ENCODE results near the gene RAD1. TPM values are rescaled to one million over a fixed set of nuclear protein-coding genes. Genes with fewer than 3 reads are reported as not detected.

The RAD1 gene
- polyA plus RNA-seq, 1 donor (not counting 4 experiments of a cell fraction or from before 2014, with no cell fraction given): 23.1 TPM

GRCh38 chr5:34928267-34928666 lies 13.0 kb upstream of the RAD1 start:
- dilution Hi-C loops (cut with MboI; ENCODE audit: extremely low pct_ligation_motif_present, low sequenced_read_pairs): no loop called here
- FAIRE-seq (no peak), DNase-seq (ENCODE audit: low read depth, low spot score) (no peak)
- TF ChIP-seq EZH2 (IDR thresholded peaks at IDR 0.05; ENCODE audit: low read length) (no peak), CTCF (optimal IDR thresholded peaks at IDR 0.05 in 1 of 3, IDR thresholded peaks at IDR 0.05 in 1 of 3, conservative IDR thresholded peaks at IDR 0.05 in 1 of 3; ENCODE audit: extremely low read depth in 1 of 3, insufficient read depth in 2 of 3, low read length in 3 of 3) (no peak)
- Histone ChIP-seq H3K9me1 (ENCODE audit: control insufficient read depth, extremely low read depth, insufficient read depth, low read length) (no peaks in the 10 kb centered on the region), H3K4me3 (ENCODE audit: control insufficient read depth in 2 of 3, extremely low read depth in 1 of 3, insufficient read depth in 2 of 3, low read depth in 1 of 3, low read length in 3 of 3) (no peak overlapping the region), H3K36me3 (ENCODE audit: control insufficient read depth in 2 of 2, extremely low read depth in 1 of 2, insufficient read depth in 2 of 2, low read length in 2 of 2) (peaks cover 3 to 4% of the 10 kb centered on the region in 2 experiments), H3K9me3 (ENCODE audit: control insufficient read depth, low read depth, low read length) (no peaks in the 10 kb centered on the region), H4K20me1 (ENCODE audit: control insufficient read depth, extremely low read depth, insufficient read depth, low read length) (no peaks in the 10 kb centered on the region), H2AFZ (ENCODE audit: control insufficient read depth, low read length) (no peak overlapping the region), H3K79me2 (ENCODE audit: control insufficient read depth, insufficient read depth, low read length) (peaks cover 38% of the 10 kb centered on the region), H3K4me1 (ENCODE audit: control insufficient read depth, extremely low read depth, insufficient read depth, low read length) (peaks cover 28% of the 10 kb centered on the region), H3K27ac (ENCODE audit: control insufficient read depth, insufficient read depth, low read length) (no peak overlapping the region), H3K27me3 (ENCODE audit: control insufficient read depth, extremely low read depth, insufficient read depth, low read length) (no peaks in the 10 kb centered on the region), H3K4me2 (ENCODE audit: control insufficient read depth, extremely low read depth, insufficient read depth, low read depth, low read length) (no peak overlapping the region), H3K9ac (ENCODE audit: control insufficient read depth, extremely low read depth, insufficient read depth, low read length) (no peak overlapping the region)

GRCh38 chr5:34927785-34928184 lies 12.5 kb upstream of the RAD1 start:
- Histone ChIP-seq H2AFZ (ENCODE audit: control insufficient read depth, low read length) (no peak overlapping the region), H3K27ac (ENCODE audit: control insufficient read depth, insufficient read depth, low read length) (no peak overlapping the region), H3K4me2 (ENCODE audit: control insufficient read depth, extremely low read depth, insufficient read depth, low read depth, low read length) (no peak overlapping the region), H3K27me3 (ENCODE audit: control insufficient read depth, extremely low read depth, insufficient read depth, low read length) (no peaks in the 10 kb centered on the region), H3K4me1 (ENCODE audit: control insufficient read depth, extremely low read depth, insufficient read depth, low read length) (peaks cover 28% of the 10 kb centered on the region), H3K9ac (ENCODE audit: control insufficient read depth, extremely low read depth, insufficient read depth, low read length) (no peak overlapping the region), H4K20me1 (ENCODE audit: control insufficient read depth, extremely low read depth, insufficient read depth, low read length) (no peaks in the 10 kb centered on the region), H3K4me3 (ENCODE audit: control insufficient read depth in 2 of 3, extremely low read depth in 1 of 3, insufficient read depth in 2 of 3, low read depth in 1 of 3, low read length in 3 of 3) (no peak overlapping the region), H3K79me2 (ENCODE audit: control insufficient read depth, insufficient read depth, low read length) (peaks cover 34% of the 10 kb centered on the region), H3K9me1 (ENCODE audit: control insufficient read depth, extremely low read depth, insufficient read depth, low read length) (no peaks in the 10 kb centered on the region), H3K36me3 (ENCODE audit: control insufficient read depth in 2 of 2, extremely low read depth in 1 of 2, insufficient read depth in 2 of 2, low read length in 2 of 2) (peaks cover 3 to 5% of the 10 kb centered on the region in 2 experiments), H3K9me3 (ENCODE audit: control insufficient read depth, low read depth, low read length) (no peaks in the 10 kb centered on the region)
- dilution Hi-C loops (cut with MboI; ENCODE audit: extremely low pct_ligation_motif_present, low sequenced_read_pairs): no loop called here
- no peak for FAIRE-seq
- DNase-seq (ENCODE audit: low read depth, low spot score): no peak
- TF ChIP-seq EZH2 (IDR thresholded peaks at IDR 0.05; ENCODE audit: low read length): no peak
- no peak for TF ChIP-seq CTCF (optimal IDR thresholded peaks at IDR 0.05 in 1 of 3, IDR thresholded peaks at IDR 0.05 in 1 of 3, conservative IDR thresholded peaks at IDR 0.05 in 1 of 3; ENCODE audit: extremely low read depth in 1 of 3, insufficient read depth in 2 of 3, low read length in 3 of 3)

Data from keratinocyte (primary cell).